ENCODE data around the gene MRGPRD.

Gene MRGPRD

GRCh38 chr11:69008737-69009440, 28.1 kb upstream of the MRGPRD start:
- Histone ChIP-seq H2AK5ac (ENCODE audit: low read length) (no peak overlapping the region), H3K36me3 (ENCODE audit: control insufficient read depth, insufficient read depth, low read length) (no peaks in the 10 kb centered on the region), H3K23ac (ENCODE audit: low read length) (no peak overlapping the region), H3K56ac (ENCODE audit: low read length) (peak overlapping the region; percentile 34), H2BK5ac (ENCODE audit: low read length) (no peak overlapping the region), H3K79me1 (ENCODE audit: low read length) (no peaks in the 10 kb centered on the region), H4K5ac (ENCODE audit: low read length) (no peak overlapping the region), H4K8ac (ENCODE audit: low read depth, low read length) (no peak overlapping the region), H2BK120ac (ENCODE audit: low read depth, low read length) (no peak overlapping the region), H3K9ac (ENCODE audit: low read length) (no peak overlapping the region), H3K4me3 (ENCODE audit: low read length) (no peak overlapping the region), H3K79me2 (ENCODE audit: control insufficient read depth, insufficient read depth, low read length) (no peaks in the 10 kb centered on the region), H3K4me1 (ENCODE audit: control insufficient read depth, low read depth, low read length) (peaks cover 4% of the 10 kb centered on the region), H3K4ac (ENCODE audit: low read depth, low read length) (no peak overlapping the region), H3K18ac (ENCODE audit: low read length) (no peak overlapping the region), H3K4me2 (ENCODE audit: low read length) (no peak overlapping the region), H3K27me3 (ENCODE audit: insufficient read depth, low read length, poor library complexity) (no peaks in the 10 kb centered on the region), H3K27ac (ENCODE audit: low read depth, low read length) (no peak overlapping the region), H2BK15ac (replicated peaks; ENCODE audit: low read depth) (no peak overlapping the region)
- no CpG with 5 or more reads among the region's 17 CpGs for WGBS (ENCODE audit: extremely low coverage, insufficient coverage, low lambda C conversion rate)
- DNase-seq: peak; percentile 85

- WGBS (ENCODE audit: extremely low coverage, insufficient coverage, low lambda C conversion rate): no CpG with 5 or more reads among the region's 8 CpGs
- H3K18ac ChIP-seq (ENCODE audit: low read length): no peak overlapping the region
- H3K79me2 ChIP-seq (ENCODE audit: control insufficient read depth, insufficient read depth, low read length): no peaks in the 10 kb centered on the region
These were observed 27.2 kb upstream of the MRGPRD start for GRCh38 chr11:69007975-69008381.

GRCh38 chr11:69006816-69007215, 26.0 kb upstream of the MRGPRD start:
- no peak overlapping the region for H4K5ac ChIP-seq (ENCODE audit: low read length)
- H3K18ac ChIP-seq (ENCODE audit: low read length): no peak overlapping the region
- no peak overlapping the region for H3K27ac ChIP-seq (ENCODE audit: low read depth, low read length)
- H3K9ac ChIP-seq (ENCODE audit: low read length): no peak overlapping the region
- H2BK15ac ChIP-seq (replicated peaks; ENCODE audit: low read depth): no peak overlapping the region
- H3K27me3 ChIP-seq (ENCODE audit: insufficient read depth, low read length, poor library complexity): no peaks in the 10 kb centered on the region
- no peaks in the 10 kb centered on the region for H3K79me2 ChIP-seq (ENCODE audit: control insufficient read depth, insufficient read depth, low read length)
- H3K56ac ChIP-seq (ENCODE audit: low read length): no peak overlapping the region
- no peak overlapping the region for H2BK5ac ChIP-seq (ENCODE audit: low read length)
- WGBS (ENCODE audit: extremely low coverage, insufficient coverage, low lambda C conversion rate): no CpG with 5 or more reads among the region's 12 CpGs
- DNase-seq: no peak
- H3K79me1 ChIP-seq (ENCODE audit: low read length): no peaks in the 10 kb centered on the region
- peaks cover 4% of the 10 kb centered on the region for H3K4me1 ChIP-seq (ENCODE audit: control insufficient read depth, low read depth, low read length)
- no peaks in the 10 kb centered on the region for H3K36me3 ChIP-seq (ENCODE audit: control insufficient read depth, insufficient read depth, low read length)
- no peak overlapping the region for H4K8ac ChIP-seq (ENCODE audit: low read depth, low read length)
- H3K23ac ChIP-seq (ENCODE audit: low read length): no peak overlapping the region
- no peak overlapping the region for H3K4me2 ChIP-seq (ENCODE audit: low read length)
- H2AK5ac ChIP-seq (ENCODE audit: low read length): no peak overlapping the region
- H3K4ac ChIP-seq (ENCODE audit: low read depth, low read length): no peak overlapping the region
- H2BK120ac ChIP-seq (ENCODE audit: low read depth, low read length): no peak overlapping the region
- H3K4me3 ChIP-seq (ENCODE audit: low read length): no peak overlapping the region

More at GRCh38 chr11:69007975-69008381, 27.2 kb upstream of the MRGPRD start:
- no peak overlapping the region for H3K23ac ChIP-seq (ENCODE audit: low read length)
- H2BK120ac ChIP-seq (ENCODE audit: low read depth, low read length): no peak overlapping the region
- H3K4me1 ChIP-seq (ENCODE audit: control insufficient read depth, low read depth, low read length): peaks cover 4% of the 10 kb centered on the region
- no peak overlapping the region for H2AK5ac ChIP-seq (ENCODE audit: low read length)
- no peak overlapping the region for H3K56ac ChIP-seq (ENCODE audit: low read length)
- no peaks in the 10 kb centered on the region for H3K27me3 ChIP-seq (ENCODE audit: insufficient read depth, low read length, poor library complexity)
- H3K79me1 ChIP-seq (ENCODE audit: low read length): no peaks in the 10 kb centered on the region
- H3K27ac ChIP-seq (ENCODE audit: low read depth, low read length): no peak overlapping the region
- H4K8ac ChIP-seq (ENCODE audit: low read depth, low read length): no peak overlapping the region
- no peak overlapping the region for H2BK15ac ChIP-seq (replicated peaks; ENCODE audit: low read depth)
- no peak overlapping the region for H2BK5ac ChIP-seq (ENCODE audit: low read length)
- H3K4me2 ChIP-seq (ENCODE audit: low read length): no peak overlapping the region
- no peak for DNase-seq
- no peak overlapping the region for H3K4me3 ChIP-seq (ENCODE audit: low read length)
- no peak overlapping the region for H3K9ac ChIP-seq (ENCODE audit: low read length)
- H3K4ac ChIP-seq (ENCODE audit: low read depth, low read length): no peak overlapping the region
- no peaks in the 10 kb centered on the region for H3K36me3 ChIP-seq (ENCODE audit: control insufficient read depth, insufficient read depth, low read length)
- no peak overlapping the region for H4K5ac ChIP-seq (ENCODE audit: low read length)

DNA sequence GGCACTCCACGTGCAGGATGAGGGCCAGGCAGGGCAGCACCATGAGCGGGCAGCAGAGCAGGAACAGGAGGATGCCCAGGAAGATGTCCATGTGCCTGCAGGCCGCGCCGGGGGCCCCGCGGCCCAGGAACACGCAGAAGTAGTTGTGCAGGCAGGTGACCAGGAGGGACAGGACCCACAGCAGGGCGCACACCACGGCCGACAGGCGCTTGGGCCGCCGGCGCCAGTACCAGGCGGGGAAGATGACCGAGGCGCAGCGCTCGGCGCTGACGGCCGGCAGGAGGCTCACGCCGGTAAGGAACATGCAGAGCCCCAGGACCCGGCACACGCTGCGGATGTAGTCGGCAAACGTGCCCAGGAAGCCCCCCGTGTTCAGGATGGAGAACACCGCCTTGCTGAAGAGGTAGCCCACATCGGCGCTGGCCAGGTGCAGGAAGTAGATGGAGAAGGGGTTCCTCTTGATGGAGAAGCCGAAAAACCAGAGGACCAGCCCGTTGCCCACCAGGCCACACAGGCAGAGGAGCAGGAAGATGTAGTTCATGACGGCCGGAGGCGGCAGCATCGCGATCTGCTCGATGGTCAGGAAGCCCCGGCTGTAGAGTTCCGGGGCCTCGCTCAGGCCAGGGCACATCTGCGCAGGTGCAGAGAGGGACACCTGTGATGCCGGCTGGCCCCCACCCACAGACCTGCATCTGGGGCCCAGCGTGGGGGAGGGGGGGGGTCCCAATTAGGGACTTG, 25.0 kb upstream of the MRGPRD start:
- no peak for DNase-seq

DNA sequence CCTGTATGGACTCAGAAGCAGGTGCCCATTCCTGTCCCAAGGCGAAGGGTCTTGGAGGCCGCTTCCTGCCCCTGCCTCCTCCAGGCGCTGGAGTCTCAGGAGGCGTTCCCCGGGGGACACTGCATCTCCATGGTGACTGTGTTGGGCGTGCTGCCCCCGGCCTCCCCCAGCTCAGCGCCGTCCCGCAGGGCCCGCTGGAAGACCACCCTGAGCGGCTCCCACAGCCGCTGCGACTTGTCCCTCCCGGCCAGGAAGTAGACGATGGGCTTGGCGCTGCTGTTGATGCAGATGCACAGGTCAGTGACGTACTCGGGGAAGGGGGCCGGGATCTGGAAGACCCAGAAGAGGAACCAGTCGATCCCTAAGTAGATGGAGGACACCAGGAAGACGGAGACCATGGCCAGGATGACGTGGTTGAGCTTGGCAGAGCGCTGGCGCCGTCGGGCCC, 24.4 kb upstream of the MRGPRD start:
- Histone ChIP-seq H3K79me1 (ENCODE audit: low read length) (no peaks in the 10 kb centered on the region), H3K4me3 (ENCODE audit: low read length) (no peak overlapping the region), H3K27ac (ENCODE audit: low read depth, low read length) (no peak overlapping the region), H3K36me3 (ENCODE audit: control insufficient read depth, insufficient read depth, low read length) (no peaks in the 10 kb centered on the region), H3K23ac (ENCODE audit: low read length) (no peak overlapping the region), H3K56ac (ENCODE audit: low read length) (no peak overlapping the region), H2BK120ac (ENCODE audit: low read depth, low read length) (no peak overlapping the region), H3K18ac (ENCODE audit: low read length) (no peak overlapping the region), H3K4ac (ENCODE audit: low read depth, low read length) (no peak overlapping the region), H3K9ac (ENCODE audit: low read length) (no peak overlapping the region), H3K4me2 (ENCODE audit: low read length) (no peak overlapping the region), H2BK15ac (replicated peaks; ENCODE audit: low read depth) (no peak overlapping the region), H2AK5ac (ENCODE audit: low read length) (no peak overlapping the region), H3K27me3 (ENCODE audit: insufficient read depth, low read length, poor library complexity) (no peaks in the 10 kb centered on the region), H3K4me1 (ENCODE audit: control insufficient read depth, low read depth, low read length) (no peaks in the 10 kb centered on the region), H4K8ac (ENCODE audit: low read depth, low read length) (no peak overlapping the region), H4K5ac (ENCODE audit: low read length) (no peak overlapping the region), H2BK5ac (ENCODE audit: low read length) (no peak overlapping the region), H3K79me2 (ENCODE audit: control insufficient read depth, insufficient read depth, low read length) (no peaks in the 10 kb centered on the region)
- WGBS (ENCODE audit: extremely low coverage, insufficient coverage, low lambda C conversion rate): no CpG with 5 or more reads among the region's 27 CpGs
- DNase-seq: no peak

More for the DNA sequence above, 25.0 kb upstream of the MRGPRD start:
- H3K4me2 ChIP-seq (ENCODE audit: low read length): no peak overlapping the region
- H3K27ac ChIP-seq (ENCODE audit: low read depth, low read length): no peak overlapping the region
- H2BK120ac ChIP-seq (ENCODE audit: low read depth, low read length): no peak overlapping the region
- no peak overlapping the region for H3K9ac ChIP-seq (ENCODE audit: low read length)
- no peak overlapping the region for H3K56ac ChIP-seq (ENCODE audit: low read length)
- H3K27me3 ChIP-seq (ENCODE audit: insufficient read depth, low read length, poor library complexity): no peaks in the 10 kb centered on the region
- H3K23ac ChIP-seq (ENCODE audit: low read length): no peak overlapping the region
- no peak overlapping the region for H2BK15ac ChIP-seq (replicated peaks; ENCODE audit: low read depth)
- H3K79me2 ChIP-seq (ENCODE audit: control insufficient read depth, insufficient read depth, low read length): no peaks in the 10 kb centered on the region
- no peak overlapping the region for H2AK5ac ChIP-seq (ENCODE audit: low read length)
- no peaks in the 10 kb centered on the region for H3K79me1 ChIP-seq (ENCODE audit: low read length)
- H2BK5ac ChIP-seq (ENCODE audit: low read length): no peak overlapping the region
- no peak overlapping the region for H3K4ac ChIP-seq (ENCODE audit: low read depth, low read length)
- no peak overlapping the region for H4K8ac ChIP-seq (ENCODE audit: low read depth, low read length)
- H3K4me3 ChIP-seq (ENCODE audit: low read length): no peak overlapping the region
- no peak overlapping the region for H4K5ac ChIP-seq (ENCODE audit: low read length)
- no peaks in the 10 kb centered on the region for H3K36me3 ChIP-seq (ENCODE audit: control insufficient read depth, insufficient read depth, low read length)
- no CpG with 5 or more reads among the region's 48 CpGs for WGBS (ENCODE audit: extremely low coverage, insufficient coverage, low lambda C conversion rate)
- H3K4me1 ChIP-seq (ENCODE audit: control insufficient read depth, low read depth, low read length): peaks cover 2% of the 10 kb centered on the region
- no peak overlapping the region for H3K18ac ChIP-seq (ENCODE audit: low read length)

Data from mesendoderm (in vitro differentiated cells).